Astrocyte of the hippocampus (primary cell): ENCODE results near the gene SLTM.
"Not testable (repeated sequence)": the region's sequence is repeated elsewhere in the genome, so short reads cannot be mapped to it uniquely, and the experiment has no call there.

Experiments
- DNase-seq: peaks from one replicate; pipeline ENCODE4 v3.0.0; 2011; ENCODE audit warnings: low read depth, low spot score

SLTM gene

DNA sequence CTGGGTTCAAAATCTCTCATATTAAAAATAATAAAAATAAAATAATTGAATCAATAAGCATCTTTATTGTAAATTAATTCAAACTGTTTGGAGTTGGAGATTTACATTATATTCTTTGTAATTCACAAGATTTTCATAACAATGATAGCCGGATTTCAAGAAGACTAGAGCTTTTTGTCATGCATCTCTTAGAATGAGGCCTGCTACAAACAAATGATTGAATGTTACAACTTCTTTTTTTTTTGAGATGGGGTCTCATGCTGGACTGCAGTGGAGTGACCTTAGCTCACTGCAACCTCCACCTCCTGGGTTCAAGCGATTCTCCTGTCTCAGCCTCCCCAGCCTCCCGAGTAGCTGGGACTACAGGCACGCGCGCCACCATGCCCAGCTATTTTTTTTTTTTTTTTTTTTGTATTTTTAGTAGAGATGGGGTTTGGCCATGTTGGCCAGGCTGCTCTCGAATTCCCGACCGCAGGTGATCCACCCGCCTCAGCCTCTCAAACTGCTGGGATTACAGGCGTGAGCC is 3.5 kb downstream of the SLTM start:
- DNase-seq, result no peak

DNA sequence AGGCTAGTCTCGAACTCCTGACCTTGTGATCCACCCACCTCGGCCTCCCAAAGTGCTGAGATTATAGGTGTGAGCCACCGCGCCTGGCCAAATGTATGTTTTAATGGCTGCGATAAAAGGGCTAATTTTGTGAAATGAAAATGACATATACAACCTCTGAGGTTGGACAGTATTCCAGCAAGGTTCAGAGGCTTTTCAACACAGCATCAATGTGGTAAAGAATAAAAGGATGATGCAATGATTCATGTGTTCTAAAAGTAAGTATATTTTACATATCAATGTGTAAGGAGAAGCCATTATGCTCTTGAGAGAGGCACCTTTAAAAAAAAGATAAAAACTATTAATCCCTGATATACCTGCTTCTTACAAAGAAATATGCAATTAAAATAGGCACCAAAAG is 6.7 kb downstream of the SLTM start:
- DNase-seq, result no peak

DNA sequence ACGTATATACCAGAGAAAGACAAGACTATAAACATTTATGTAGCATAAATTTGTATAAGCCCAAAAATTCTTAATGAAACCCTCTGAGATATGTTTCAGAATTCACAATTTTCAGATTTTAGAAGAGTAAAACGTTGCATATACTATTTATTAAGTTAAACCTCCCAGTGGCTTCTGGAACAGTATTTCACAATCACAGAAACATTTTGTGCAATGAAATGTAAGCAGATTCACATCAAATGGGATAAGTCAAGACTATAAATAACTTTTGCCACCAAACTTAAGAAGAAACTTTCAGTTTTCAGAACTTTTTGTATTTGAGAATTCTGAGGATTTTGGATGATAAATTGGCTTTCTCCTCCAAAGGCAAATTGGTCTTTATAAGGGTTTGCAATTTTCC is 9.2 kb downstream of the SLTM start:
- DNase-seq, result no peak

DNA sequence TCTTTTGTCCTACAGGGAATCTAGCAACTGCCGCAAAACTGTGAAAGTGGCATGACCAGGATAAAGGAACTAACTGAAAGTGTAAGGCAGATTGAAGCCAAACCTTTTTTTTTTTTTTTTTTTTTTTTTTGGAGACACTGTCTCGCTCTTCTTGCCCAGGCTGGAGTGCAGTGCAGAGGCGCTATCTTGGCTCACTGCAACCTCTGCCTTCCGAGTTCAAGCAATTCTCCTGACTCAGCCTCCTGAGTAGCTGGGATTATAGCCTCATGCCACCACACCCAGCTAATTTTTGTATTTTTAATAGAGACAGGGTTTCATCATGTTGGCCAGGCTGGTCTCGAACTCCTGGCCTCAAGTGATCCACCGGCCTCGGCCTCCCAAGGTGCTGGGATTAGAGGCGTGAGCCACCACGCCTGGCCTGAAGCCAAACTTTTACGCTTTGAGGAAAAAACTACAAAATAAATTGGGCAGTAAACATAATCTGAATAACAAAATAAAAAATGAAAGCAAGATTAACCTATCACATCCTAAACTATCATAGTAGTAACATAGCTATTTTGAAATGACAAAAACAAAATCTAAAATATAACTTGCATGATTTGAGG is 9.7 kb downstream of the SLTM start:
- DNase-seq, result no peak

DNA sequence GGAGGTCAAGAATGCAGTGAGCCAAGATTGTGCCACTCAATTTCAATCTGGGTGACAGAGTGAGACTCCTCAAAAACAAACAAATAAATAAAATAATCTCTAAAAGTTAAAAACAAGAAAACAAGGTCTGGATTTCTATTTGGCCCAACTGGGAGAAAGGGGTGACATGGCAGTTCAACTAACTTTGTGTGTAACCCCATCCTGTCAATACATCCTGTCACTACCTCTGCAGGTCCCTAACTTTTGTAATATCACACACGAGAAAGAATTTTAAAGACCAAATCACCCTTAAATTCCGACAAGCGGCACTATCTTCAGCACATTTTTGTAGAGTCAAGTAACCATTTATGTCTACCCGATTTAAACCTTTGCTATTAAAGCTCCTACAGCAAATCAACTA is 10.2 kb downstream of the SLTM start:
- no peak for DNase-seq

DNA sequence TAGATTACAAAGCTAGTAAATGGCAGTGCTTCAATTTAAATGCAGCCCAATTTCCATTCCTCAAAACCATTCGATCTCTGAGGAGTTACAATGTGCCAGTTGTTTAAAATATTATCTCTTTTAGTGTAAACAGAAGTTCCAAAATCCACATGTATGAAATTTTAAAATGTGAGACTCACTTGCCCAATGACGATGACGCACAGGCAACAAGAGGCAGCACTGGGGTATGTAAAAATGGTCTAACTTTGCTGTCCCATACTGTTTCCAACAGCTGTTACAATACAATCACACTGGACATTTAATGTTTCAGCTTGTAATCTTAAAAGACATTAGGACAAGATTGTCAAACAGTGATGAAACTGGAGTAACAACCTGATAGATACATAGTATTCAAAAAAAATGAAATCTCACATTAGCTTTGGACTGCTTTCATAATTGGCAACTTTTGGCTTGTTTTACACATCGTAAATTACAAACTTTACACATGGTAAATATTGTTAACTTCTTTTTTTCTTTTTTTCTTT is 12.2 kb downstream of the SLTM start:
- no peak for DNase-seq

DNA sequence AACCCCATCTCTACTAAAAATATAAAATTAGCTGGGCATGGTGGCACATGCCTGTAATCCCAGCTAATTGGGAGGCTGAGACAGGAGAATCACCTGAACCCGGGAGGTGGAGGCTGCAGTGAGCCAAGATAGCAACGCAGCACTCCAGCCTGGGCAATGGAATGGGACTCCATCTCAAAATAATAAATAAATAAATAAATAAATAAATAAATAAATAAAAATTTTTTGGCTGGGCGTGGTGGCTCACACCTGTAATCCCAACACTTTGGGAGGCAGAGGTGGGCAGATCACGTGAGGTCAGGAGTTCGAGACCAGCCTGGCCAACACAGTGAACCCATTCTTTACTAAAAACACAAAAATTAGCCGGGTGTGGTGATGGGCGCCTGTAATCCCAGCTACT is 13.0 kb downstream of the SLTM start:
- DNase-seq, result not testable (repeated sequence)

DNA sequence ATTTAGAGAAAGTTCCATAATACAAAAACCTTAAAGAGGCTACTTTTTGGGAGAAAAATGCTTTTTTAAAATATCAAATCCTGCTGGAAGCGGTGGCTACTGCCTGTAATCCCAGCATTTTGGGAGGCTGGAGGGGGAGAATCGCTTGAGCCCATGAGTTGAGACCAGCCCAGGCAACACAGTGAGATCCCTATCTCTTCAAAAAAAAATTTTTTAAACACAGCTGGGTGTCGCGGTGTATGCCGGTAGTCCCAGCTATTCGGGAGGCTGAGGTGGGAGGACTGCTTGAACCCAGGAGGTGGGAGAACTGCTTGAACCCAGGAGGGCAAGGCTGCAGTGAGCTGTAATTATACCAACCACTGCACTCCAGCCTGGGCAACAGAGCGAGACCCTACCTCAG is 14.2 kb downstream of the SLTM start:
- DNase-seq, result no peak

DNA sequence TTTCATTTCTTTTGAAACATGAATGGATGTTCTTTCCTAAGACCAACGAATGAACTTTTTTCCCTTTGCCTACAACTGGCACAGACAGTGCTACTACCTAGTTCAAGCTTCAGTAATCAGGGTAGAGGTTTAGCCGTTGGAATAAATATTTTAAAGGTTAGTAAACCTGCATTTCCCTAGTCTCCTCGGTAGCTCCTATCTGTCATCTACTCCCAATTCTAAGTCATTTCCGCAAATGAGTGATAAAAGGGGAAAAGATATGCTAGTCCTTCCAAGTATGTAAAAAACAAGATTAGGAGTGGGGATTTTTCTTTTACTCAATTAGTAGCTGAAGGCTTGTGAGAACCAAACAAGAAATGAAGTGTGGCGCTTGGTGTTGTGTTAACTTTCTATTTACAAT is 15.2 kb downstream of the SLTM start:
- DNase-seq, result no peak

DNA sequence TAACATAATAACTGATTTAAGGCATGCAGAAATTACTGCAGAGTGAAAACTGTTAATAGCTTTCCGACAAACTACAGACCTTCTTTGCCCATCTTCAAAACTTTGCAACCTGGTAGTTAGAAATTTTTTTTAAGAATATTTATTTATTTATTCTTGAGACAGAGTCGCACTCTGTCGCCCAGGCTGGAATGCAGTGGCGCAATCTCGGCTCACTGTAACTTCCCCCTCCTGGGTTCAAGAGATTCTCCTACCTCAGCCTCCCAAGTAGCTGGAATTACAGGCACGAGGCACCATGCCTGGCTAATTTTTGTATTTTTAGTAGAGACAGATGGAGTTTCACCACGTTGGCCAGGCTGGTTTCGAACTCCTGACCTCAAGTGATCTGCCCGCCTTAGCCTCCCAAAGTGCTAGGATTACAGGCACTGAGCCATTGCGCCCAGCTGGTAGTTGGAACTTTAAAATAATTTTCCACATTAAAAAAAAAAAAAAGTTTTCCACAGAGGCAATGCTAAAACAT is 15.8 kb downstream of the SLTM start:
- DNase-seq, result not testable (repeated sequence)

DNA sequence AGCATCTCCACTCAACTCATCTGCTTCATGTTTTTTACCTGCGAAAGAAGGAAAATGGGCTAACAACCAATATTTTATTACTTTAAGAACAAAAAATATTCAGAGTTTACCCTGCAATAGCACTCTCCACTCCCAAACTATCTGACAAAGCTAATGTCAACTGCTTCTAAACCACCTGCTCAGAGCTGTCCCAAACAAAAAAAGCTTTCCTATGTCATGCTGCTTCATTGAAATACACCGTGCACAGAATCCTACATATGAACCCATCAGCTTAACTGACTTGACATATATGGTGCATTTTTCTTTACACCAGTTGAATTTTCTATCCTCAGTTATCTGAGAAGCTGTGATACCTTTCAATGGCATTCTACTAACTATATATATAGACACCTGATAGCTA is 16.5 kb downstream of the SLTM start:
- DNase-seq, result no peak

DNA sequence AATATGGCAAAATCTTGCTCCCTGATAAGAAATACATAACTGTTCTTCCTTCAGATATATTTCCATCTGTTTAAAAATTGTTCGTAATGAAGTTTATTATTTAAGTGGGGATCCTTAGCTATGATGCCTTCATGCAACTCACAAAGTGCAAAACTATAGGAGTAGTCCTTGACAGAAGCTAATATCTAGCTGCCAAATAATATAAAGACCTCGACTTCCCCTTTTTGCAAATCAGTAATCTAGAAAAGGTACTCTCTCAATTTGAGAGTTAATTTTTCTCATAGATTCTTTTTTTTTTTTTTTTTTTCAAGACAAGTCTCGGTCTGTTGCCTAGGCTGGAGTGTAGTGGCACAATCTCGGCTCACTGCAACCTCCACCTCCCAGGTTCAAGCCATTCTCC is 23.0 kb downstream of the SLTM start:
- DNase-seq, result no peak

DNA sequence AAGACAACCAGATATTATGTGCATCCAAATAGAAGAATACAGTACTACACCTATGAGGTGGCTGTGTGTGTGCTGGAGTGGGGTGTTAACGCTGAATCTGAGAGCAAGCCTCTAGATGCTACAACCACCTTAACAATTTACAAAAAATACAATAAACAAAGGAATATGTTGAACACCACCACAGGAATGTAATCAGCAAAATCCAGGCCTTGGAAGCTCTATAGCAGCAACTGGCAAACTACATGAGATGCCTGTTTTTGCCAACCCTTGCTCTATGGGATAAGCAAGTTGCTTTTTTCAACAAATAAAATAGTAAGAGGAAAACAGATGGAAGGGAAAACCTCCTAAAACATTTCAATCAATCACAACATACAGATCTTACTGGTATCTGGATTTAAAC is 23.9 kb downstream of the SLTM start:
- DNase-seq, result peak; percentile 54

DNA sequence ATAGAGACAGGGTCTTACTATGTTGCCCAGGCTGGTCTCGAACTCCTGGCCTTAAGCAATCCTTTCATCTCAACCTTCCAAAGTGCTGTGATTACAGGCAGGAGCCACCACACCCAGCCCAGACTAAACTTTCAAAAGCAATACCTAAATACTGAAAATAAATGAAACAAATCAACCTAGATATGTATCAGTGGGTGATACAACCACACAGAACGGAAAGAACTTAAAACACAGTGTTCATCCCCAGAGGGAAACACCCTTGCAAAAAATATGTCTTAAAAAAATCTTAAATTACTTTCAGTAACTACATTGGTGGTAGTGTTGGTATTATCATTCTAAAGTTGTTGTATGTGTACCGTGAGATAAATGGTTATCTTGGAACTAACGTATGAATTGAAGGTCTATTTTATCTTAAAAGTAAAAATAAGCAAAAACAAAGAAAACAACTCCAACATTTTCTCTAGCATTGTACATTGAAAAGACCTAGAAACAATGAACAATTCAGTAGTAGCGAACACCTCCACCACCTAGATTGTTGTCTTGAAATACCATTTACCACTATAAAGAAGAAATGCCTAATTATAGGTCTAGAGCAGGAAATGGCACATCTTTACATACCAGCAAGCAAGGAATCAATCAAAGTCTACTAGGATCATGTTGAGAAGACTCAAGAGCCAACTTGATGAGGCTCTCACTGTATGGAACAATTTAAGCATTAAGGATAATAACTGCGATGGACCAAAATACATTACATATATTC is 24.7 kb downstream of the SLTM start:
- DNase-seq, result no peak

DNA sequence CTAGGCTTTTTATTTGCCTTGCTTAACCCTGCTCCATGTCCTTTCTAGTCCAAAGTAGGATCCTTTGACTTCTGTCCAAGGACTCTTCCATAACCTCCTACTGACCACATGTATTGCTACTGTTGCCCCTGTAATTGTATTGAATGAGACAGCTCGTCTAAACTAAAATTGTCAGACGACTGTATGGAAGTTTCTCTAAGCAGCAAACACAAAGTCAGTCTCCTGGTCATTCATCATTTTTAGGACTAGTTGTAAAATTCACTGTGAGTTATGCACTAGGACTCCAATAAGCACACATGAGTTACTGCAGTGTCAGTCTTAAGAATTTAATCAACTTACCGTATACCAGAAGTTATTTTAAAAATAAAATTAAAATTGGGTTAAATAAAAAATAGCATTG is 32.8 kb downstream of the SLTM start:
- DNase-seq, result no peak

DNA sequence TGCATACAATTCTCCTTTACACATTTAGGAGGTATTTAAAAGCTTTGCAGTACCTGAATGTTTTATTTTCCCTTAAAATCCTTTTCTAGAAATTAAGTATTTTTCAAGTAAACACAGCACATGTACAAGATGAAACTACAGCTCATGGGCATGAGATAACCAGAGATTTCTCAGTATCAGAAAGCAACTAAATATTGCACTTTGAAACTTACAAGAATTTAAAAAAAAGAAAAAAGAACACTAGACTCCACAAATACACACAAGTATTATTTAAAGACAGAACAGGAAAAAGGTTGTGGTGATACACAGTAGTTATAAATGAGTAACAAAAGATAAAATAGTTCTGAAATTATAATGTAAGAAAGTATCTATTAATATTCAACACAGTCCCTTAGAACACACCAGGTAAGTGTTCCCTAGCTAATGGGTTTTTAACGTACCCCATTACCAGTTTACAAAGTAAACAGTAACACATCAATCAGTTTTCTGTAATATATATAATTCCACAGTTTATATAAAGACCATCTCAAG is 35.3 kb downstream of the SLTM start:
- DNase-seq, result no peak

DNA sequence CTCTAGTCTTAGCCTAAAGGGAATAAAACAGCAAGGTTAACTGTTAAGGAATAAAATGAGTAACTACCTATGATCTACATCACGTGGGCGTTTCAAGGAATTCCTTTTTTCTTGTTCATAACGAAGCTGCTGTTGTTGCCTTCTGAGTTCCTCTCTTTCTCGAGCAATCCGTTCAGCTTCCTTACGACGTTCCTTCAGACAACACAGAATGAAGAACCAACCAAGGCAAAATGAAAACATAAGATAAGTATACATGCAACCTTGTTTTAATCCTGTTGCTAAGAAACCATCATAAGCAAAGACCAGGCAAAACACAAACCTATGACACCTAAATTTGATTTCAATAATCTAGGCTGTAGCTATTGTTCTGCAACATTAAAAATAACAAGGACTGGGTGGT is 44.1 kb downstream of the SLTM start:
- DNase-seq, result no peak

DNA sequence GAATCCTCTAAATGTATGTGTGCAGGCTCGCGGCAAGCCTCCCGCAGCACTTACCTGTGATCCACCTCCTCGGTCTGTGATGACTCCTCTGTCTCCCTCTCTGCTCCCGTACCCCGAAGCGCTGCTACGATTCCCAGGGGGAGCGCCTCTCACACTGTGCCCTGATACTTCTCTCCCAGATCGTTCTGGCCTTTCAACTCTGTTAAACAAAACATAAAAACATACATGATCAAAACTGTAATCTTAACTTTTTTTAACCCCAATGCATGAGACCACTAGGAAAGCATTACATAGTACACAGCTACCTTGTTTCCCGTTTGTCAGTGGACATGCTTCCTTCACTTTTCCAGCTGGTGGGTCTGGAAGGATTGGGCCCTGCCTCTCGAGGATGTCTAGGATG is 46.6 kb downstream of the SLTM start:
- no peak for DNase-seq

DNA sequence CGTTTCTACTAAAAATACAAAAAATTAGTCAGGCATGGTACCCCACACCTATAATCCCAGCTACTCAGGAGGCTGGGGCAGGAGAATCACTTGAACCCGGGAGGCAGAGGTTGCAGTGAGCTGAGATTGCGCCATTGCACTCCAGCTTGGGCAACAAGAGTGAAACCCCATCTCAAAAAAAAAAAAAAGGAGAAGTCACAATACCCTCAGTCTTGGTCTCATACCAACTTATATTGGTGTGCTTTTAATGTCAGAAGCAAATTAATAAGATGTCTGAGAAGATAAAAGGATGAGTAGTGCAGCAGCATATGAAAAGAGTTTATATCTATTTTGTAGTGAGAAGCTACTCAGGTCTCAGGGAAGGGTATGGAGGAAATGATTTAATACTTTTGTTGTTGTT is 49.6 kb downstream of the SLTM start:
- DNase-seq, result not testable (repeated sequence)

DNA sequence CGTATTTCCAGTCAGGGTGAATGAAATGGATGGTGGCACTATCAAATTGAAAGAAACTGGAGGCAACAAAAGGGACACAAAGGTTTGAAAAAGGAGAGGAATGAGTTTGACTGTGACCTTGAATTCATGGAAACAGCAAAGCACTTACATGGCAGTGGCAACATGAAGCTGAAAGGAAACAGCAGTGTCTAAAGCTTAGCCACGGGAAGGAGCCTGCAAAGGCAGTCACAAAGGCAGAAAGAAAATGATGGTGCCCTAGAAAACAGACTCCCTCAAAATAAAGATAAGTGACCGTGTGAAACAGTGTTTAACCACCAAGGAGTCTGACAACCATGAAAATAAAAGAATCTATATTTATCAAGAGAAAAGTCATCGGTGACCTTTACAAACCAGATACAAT is 51.2 kb downstream of the SLTM start:
- DNase-seq, result no peak

DNA sequence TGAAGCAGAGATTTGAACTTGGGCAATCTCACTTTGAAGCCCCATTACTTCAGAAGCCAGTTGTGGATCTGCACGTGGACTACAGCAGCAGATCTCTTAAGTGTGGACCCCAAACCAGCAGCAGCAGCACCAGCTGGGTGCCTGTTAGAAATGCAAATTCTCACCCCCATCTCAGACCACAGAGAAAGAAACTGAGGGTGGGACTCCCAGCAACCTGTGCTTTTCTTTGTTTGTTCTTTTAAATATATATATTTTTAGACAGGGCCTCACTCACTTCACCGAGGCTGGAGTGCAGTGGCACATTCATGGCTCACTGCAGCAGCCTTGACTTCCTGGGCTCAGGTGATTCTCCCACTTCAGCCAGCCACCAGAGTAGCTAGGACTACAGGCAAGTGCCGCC is 53.2 kb downstream of the SLTM start:
- no peak for DNase-seq

DNA sequence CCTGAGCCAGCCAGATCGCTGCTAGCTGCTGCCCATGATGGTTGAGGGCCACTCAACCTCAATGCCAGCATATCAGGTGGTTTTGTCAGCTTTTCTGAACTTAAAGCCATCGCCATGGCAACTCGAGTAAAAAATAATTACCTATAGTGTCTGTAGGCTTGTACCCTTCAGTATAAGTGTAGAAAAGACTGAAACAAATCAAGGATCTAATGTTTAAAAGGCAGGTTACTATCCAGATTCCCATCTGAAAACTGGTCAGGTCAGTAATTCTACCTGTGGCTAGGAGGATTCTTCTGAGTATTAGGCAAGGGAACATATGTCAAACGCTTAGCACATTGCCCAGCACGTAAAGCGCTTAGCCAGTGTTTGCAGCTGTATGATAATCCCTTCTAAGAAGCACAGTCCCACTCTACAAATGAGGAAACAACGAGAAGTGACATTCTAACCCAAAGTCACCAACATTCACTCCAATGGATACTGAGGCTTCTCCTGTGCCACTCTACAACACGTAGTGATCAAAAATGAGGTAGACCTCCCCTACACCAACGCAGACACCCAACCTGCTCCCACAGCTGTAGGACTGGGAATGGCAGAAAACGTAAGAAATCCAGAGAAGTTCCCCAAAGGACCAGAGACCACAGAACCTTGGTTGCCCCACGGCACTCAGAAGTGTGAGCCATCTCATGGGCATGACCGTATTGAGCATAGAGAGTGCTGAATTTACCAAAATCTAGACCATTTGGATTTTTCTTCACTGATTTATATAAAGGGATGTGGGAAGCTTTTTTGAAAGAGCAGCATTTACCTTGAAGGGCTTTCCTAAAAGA is 55.3 kb downstream of the SLTM start:
- DNase-seq, result no peak
